Ovary (tissue), 3 donors: Measurements from ENCODE around the gene RMDN2.
"Not testable (repeated sequence)": the region's sequence is repeated elsewhere in the genome, so short reads cannot be mapped to it uniquely, and the experiment has no call there.

Experiments
- EP300 ChIP-seq: sonication (generic); formaldehyde crosslinking; IDR thresholded peaks from one replicate; pipeline ENCODE4 v1.6.1; 2017; ENCODE audit warnings: antibody characterized with exemption
- POLR2A ChIP-seq: fragments of 450-650 bp; IDR thresholded peaks from one replicate; pipeline ENCODE4 v1.6.1; 2017; ENCODE audit warnings: antibody characterized with exemption, mild to moderate bottlenecking, moderate library complexity
- TF ChIP-seq, protein P1 (sequence below), 3 donors: fragments of 450-650 bp in 2 of 3; fragments of 200-600 bp in 1 of 3; IDR thresholded peaks; one replicate each; pipeline versions ENCODE4 v1.5.1 to v1.8.0; 2016 to 2022; ENCODE audit warnings: antibody characterized with exemption in 3 of 3, mild to moderate bottlenecking in 1 of 3
- donor health status: DM: no; HTN: no; CAD: no.

DNA sequence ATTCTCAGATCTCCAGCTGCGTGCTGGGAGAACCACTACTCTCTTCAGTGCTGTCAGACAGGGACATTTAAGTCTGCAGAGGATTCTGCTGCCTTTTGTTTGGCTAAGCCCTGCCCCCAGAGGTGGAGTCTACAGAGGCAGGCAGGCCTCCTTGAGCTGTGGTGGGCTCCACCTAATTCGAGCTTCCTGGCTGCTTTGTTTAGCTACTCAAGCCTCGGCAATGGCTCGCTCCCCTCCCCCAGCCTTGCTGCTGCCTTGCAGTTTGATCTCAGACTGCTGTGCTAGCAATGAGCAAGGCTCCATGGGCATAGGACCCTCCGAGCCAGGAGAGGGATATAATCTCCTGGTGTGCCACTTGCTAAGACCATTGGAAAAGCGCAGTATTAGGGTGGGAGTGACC, 85.1 kb downstream of the RMDN2 start:
- TF ChIP-seq, protein P1, sequence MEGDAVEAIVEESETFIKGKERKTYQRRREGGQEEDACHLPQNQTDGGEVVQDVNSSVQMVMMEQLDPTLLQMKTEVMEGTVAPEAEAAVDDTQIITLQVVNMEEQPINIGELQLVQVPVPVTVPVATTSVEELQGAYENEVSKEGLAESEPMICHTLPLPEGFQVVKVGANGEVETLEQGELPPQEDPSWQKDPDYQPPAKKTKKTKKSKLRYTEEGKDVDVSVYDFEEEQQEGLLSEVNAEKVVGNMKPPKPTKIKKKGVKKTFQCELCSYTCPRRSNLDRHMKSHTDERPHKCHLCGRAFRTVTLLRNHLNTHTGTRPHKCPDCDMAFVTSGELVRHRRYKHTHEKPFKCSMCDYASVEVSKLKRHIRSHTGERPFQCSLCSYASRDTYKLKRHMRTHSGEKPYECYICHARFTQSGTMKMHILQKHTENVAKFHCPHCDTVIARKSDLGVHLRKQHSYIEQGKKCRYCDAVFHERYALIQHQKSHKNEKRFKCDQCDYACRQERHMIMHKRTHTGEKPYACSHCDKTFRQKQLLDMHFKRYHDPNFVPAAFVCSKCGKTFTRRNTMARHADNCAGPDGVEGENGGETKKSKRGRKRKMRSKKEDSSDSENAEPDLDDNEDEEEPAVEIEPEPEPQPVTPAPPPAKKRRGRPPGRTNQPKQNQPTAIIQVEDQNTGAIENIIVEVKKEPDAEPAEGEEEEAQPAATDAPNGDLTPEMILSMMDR (IDR thresholded peaks at IDR 0.05): not testable (repeated sequence)
- TF ChIP-seq POLR2A, EP300: not testable (repeated sequence)
